ENCODE measurements around the gene RBMX2. TPM values are rescaled to one million over a fixed set of nuclear protein-coding genes. Genes with fewer than 3 reads are reported as not detected.

RBMX2 gene
- total and polyA plus RNA-seq, 2 of the 13 experiments (the other 11 are each of a cell fraction or from before 2014, with no cell fraction given), result 13.9 to 24.4 TPM

DNA sequence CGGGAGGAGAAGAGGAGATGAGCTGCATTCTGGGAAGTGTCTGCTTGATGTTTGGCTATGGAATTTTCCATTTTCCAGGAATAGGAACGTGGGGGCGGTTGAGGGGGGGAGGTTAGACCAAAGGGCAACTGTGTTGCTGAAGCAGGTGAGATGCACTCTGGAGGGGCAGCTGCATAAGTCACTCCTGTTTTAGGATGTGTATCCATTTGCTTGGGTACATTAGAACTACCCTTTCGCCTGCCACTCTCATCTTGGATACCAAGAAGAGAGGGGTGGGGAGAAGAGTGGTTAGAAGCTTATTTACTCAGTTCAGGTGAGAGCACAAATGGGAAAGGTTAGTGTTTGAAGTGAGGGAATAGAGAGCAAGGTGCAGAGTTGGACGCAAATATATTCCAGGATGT lies 15.4 kb upstream of the RBMX2 start (continued):
- TF ChIP-seq THRA (CRISPR knock-in tag; IDR thresholded peaks at IDR 0.05; ENCODE audit: borderline replicate concordance) (0 out of 2 replicates have a peak, but pooled peaks have one; percentile 14), SKIL (CRISPR knock-in tag; IDR thresholded peaks at IDR 0.05; ENCODE audit: borderline replicate concordance) (no peak), E2F5 (CRISPR knock-in tag; conservative IDR thresholded peaks at IDR 0.05) (no peak), MZF1 (CRISPR knock-in tag; IDR thresholded peaks at IDR 0.05; ENCODE audit: borderline replicate concordance) (no peak), HNF4G (IDR thresholded peaks at IDR 0.05; ENCODE audit: borderline replicate concordance, low read depth, low read length) (peak; percentile 23; the same call in 1 of the 2 replicates), HNF4G (CRISPR knock-in tag; IDR thresholded peaks at IDR 0.05; ENCODE audit: borderline replicate concordance, low read depth) (0 out of 2 replicates have a peak, but pooled peaks have one; percentile 38), TARDBP (CRISPR knock-in tag; IDR thresholded peaks at IDR 0.05) (0 out of 2 replicates have a peak, but pooled peaks have one; percentile 20), CREB1 (IDR thresholded peaks at IDR 0.05) (no peak), CREB1 (CRISPR knock-in tag; IDR thresholded peaks at IDR 0.05) (no peak), THAP11 (CRISPR knock-in tag; IDR thresholded peaks at IDR 0.05) (peak; percentile 27), ZNF143 (CRISPR knock-in tag; IDR thresholded peaks at IDR 0.05) (peak; percentile 51; the same call in 1 of the 2 replicates), FOXA3 (CRISPR knock-in tag; IDR thresholded peaks at IDR 0.05) (peak; percentile 70; the same call in 1 of the 2 replicates)
- TF ChIP-seq, protein P1, sequence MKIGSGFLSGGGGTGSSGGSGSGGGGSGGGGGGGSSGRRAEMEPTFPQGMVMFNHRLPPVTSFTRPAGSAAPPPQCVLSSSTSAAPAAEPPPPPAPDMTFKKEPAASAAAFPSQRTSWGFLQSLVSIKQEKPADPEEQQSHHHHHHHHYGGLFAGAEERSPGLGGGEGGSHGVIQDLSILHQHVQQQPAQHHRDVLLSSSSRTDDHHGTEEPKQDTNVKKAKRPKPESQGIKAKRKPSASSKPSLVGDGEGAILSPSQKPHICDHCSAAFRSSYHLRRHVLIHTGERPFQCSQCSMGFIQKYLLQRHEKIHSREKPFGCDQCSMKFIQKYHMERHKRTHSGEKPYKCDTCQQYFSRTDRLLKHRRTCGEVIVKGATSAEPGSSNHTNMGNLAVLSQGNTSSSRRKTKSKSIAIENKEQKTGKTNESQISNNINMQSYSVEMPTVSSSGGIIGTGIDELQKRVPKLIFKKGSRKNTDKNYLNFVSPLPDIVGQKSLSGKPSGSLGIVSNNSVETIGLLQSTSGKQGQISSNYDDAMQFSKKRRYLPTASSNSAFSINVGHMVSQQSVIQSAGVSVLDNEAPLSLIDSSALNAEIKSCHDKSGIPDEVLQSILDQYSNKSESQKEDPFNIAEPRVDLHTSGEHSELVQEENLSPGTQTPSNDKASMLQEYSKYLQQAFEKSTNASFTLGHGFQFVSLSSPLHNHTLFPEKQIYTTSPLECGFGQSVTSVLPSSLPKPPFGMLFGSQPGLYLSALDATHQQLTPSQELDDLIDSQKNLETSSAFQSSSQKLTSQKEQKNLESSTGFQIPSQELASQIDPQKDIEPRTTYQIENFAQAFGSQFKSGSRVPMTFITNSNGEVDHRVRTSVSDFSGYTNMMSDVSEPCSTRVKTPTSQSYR (CRISPR knock-in tag; IDR thresholded peaks at IDR 0.05; ENCODE audit: borderline replicate concordance), result peak; percentile 25; the same call in 1 of the 2 replicates
